A549 (cell line): ENCODE measurements around the gene PDE6D. TPM values are rescaled to one million over a fixed set of nuclear protein-coding genes. Genes with fewer than 3 reads are reported as not detected.

Source experiments
- ATOH8 ChIP-seq: fragments of 250-450 bp; sonication (Bioruptor Pico); IDR thresholded peaks from 2 replicates; pipeline ENCODE4 v1.5.0; 2020; ENCODE audit warnings: low read depth, mild to moderate bottlenecking, moderate library complexity
- CBX2 ChIP-seq: fragments of 200-600 bp; sonication (generic); IDR thresholded peaks from 2 replicates; pipeline ENCODE4 v1.6.1; 2016; ENCODE audit warnings: low read depth, mild to moderate bottlenecking, borderline replicate concordance
- CBX8 ChIP-seq: fragments of 200-600 bp; sonication (generic); IDR thresholded peaks from 2 replicates; pipeline ENCODE4 v1.6.1; 2016
- CHD2 ChIP-seq: fragments of 150-350 bp; IDR thresholded peaks from 2 replicates; pipeline ENCODE4 v1.6.1; 2014; ENCODE audit warnings: low read length; ENCODE audit not compliant: partially characterized antibody
- CHD4 ChIP-seq: fragments of 200-600 bp; sonication (generic); IDR thresholded peaks from 2 replicates; pipeline ENCODE4 v1.6.1; 2016; ENCODE audit warnings: antibody characterized with exemption, mild to moderate bottlenecking, borderline replicate concordance
- E2F6 ChIP-seq: IDR thresholded peaks from 2 replicates; pipeline ENCODE4 v1.6.1; 2012; ENCODE audit warnings: low read depth, borderline replicate concordance
- EHF ChIP-seq: fragments of 250-450 bp; sonication (Bioruptor Pico); IDR thresholded peaks from 2 replicates; pipeline ENCODE4 v1.5.0; 2020; ENCODE audit warnings: mild to moderate bottlenecking
- EHMT2 ChIP-seq: fragments of 200-600 bp; sonication (generic); IDR thresholded peaks from 2 replicates; pipeline ENCODE4 v1.6.1; 2016; ENCODE audit warnings: antibody characterized with exemption, low read depth, mild to moderate bottlenecking, moderate library complexity
- FOXS1 ChIP-seq: fragments of 250-450 bp; sonication (Bioruptor Pico); IDR thresholded peaks from 2 replicates; pipeline ENCODE4 v1.5.0; 2020; ENCODE audit warnings: mild to moderate bottlenecking, moderate library complexity
- GATA3 ChIP-seq: IDR thresholded peaks from 2 replicates; pipeline ENCODE4 v1.6.1; 2012; ENCODE audit warnings: borderline replicate concordance
- HES2 ChIP-seq: fragments of >200 bp; sonication (Bioruptor Twin); formaldehyde crosslinking; IDR thresholded peaks from 2 replicates; pipeline ENCODE4 v1.6.1; 2016
- HEYL ChIP-seq: fragments of 250-450 bp; sonication (Bioruptor Pico); IDR thresholded peaks from 2 replicates; pipeline ENCODE4 v1.8.0; 2021; ENCODE audit warnings: mild to moderate bottlenecking, moderate library complexity
- HOXB13 ChIP-seq: fragments of 250-450 bp; sonication (Bioruptor Pico); IDR thresholded peaks from 2 replicates; pipeline ENCODE4 v1.5.0; 2020; ENCODE audit warnings: low read depth, mild to moderate bottlenecking, moderate library complexity
- HOXB5 ChIP-seq: fragments of 250-450 bp; sonication (Bioruptor Pico); IDR thresholded peaks from 2 replicates; pipeline ENCODE4 v1.5.0; 2020; ENCODE audit warnings: mild to moderate bottlenecking, moderate library complexity
- JUN ChIP-seq, 2 experiments: fragments of >200 bp; sonication (Bioruptor Twin); formaldehyde crosslinking; IDR thresholded peaks; 2 replicates in 1 of 2; 3 replicates in 1 of 2; pipeline ENCODE4 v1.6.1; 2016 to 2017
- JUNB ChIP-seq: fragments of >200 bp; sonication (Bioruptor Twin); formaldehyde crosslinking; IDR thresholded peaks from 2 replicates; pipeline ENCODE4 v1.6.1; 2016
- MAFK ChIP-seq: fragments of 450-650 bp; IDR thresholded peaks from 2 replicates; pipeline ENCODE4 v1.6.1; 2014; ENCODE audit not compliant: partially characterized antibody
- MAX ChIP-seq: IDR thresholded peaks from 2 replicates; pipeline ENCODE4 v1.6.1; 2012
- MYC ChIP-seq: IDR thresholded peaks from 2 replicates; pipeline ENCODE4 v1.6.1; 2012; ENCODE audit warnings: mild to moderate bottlenecking, inconsistent platforms, low read length, improper control_type of control experiment, borderline replicate concordance
- NPAS2 ChIP-seq: fragments of 250-450 bp; sonication (Bioruptor Pico); IDR thresholded peaks from 2 replicates; pipeline ENCODE4 v1.8.0; 2022; ENCODE audit warnings: mild to moderate bottlenecking, moderate library complexity, borderline replicate concordance
- NR3C1 ChIP-seq: fragments of >200 bp; sonication (Bioruptor Twin); formaldehyde crosslinking; IDR thresholded peaks from 3 replicates; pipeline ENCODE4 v1.6.1; 2017
- POLR2AphosphoS2 ChIP-seq: conservative IDR thresholded peaks from 2 replicates; pipeline ENCODE4 v1.6.1; 2012; ENCODE audit warnings: low read length, improper control_type of control experiment, inconsistent platforms
- RARB ChIP-seq: fragments of 250-450 bp; sonication (Bioruptor Pico); IDR thresholded peaks from 2 replicates; pipeline ENCODE4 v1.8.0; 2021; ENCODE audit warnings: mild to moderate bottlenecking, moderate library complexity
- RCOR1 ChIP-seq: fragments of 150-350 bp; IDR thresholded peaks from 2 replicates; pipeline ENCODE4 v1.6.1; 2014; ENCODE audit warnings: antibody characterized with exemption, low read length, low read depth
- RNF2 ChIP-seq: fragments of 200-600 bp; sonication (generic); IDR thresholded peaks from 2 replicates; pipeline ENCODE4 v1.6.1; 2016; ENCODE audit warnings: low read depth, mild to moderate bottlenecking, antibody characterized with exemption, moderate library complexity, borderline replicate concordance
- TFCP2L1 ChIP-seq: fragments of 250-450 bp; sonication (Bioruptor Pico); IDR thresholded peaks from 2 replicates; pipeline ENCODE4 v1.5.0; 2021; ENCODE audit warnings: mild to moderate bottlenecking
- TP53 ChIP-seq: fragments of 250-450 bp; sonication (Bioruptor Pico); IDR thresholded peaks from 2 replicates; pipeline ENCODE4 v1.5.0; 2021; ENCODE audit warnings: mild to moderate bottlenecking, moderate library complexity
- USF2 ChIP-seq: fragments of 450-650 bp; IDR thresholded peaks from 2 replicates; pipeline ENCODE4 v1.6.1; 2014; ENCODE audit warnings: antibody characterized with exemption
- ZC3H11A ChIP-seq: fragments of 450-650 bp; IDR thresholded peaks from 2 replicates; pipeline ENCODE4 v1.6.1; 2014; ENCODE audit warnings: antibody characterized with exemption, mild to moderate bottlenecking
- ZNF302 ChIP-seq: fragments of 250-450 bp; sonication (Bioruptor Pico); IDR thresholded peaks from 2 replicates; pipeline ENCODE4 v1.9.0; 2021; ENCODE audit warnings: inconsistent platforms, mild to moderate bottlenecking, moderate library complexity
- polyA plus RNA-seq, 4 experiments: library from polyadenylated mRNA; depleted of rRNA in 3 of 4; stranded (reverse); fragments of >200 nt; fragmentation: RNase III in 1 of 4; extraction: RNeasy Plus Mini Kit Qiagen cat#74134 plus additional on column Dnase treatment in 1 of 4; gene quantifications; 2 replicates in 3 of 4; 3 replicates in 1 of 4; pipeline ENCODE4 v1.2.3, GENCODE V29; 2011 to 2017

Gene PDE6D
- polyA plus RNA-seq, 2 of the 4 experiments (the other 2 are of a cell fraction): 27.3 to 51.3 TPM

GRCh38 chr2:231706731-231707624 is 74.1 kb downstream of the PDE6D start (continued):
- TF ChIP-seq ATOH8 (CRISPR knock-in tag) (peak; percentile 49; the same call in 1 of the 2 replicates), NR3C1 (no peak), JUN (IDR thresholded peaks at IDR 0.05) (peak; percentile 66 to 90; a peak in 4 of 5 replicates), RCOR1 (no peak), USF2 (peak; percentile 70), HEYL (CRISPR knock-in tag) (no peak), JUNB (no peak), RNF2 (no peak), CBX8 (no peak), NPAS2 (no peak), ZNF302 (CRISPR knock-in tag) (no peak), GATA3 (no peak), TP53 (no peak), HOXB5 (peak; percentile 72), MAFK (no peak), E2F6 (peak; percentile 86; the same call in 1 of the 2 replicates), EHMT2 (no peak), CBX2 (no peak), EHF (CRISPR knock-in tag) (no peak), MAX (peak; percentile 93), POLR2AphosphoS2 (no peak), RARB (CRISPR knock-in tag) (peak; percentile 33; the same call in 1 of the 2 replicates), CHD2 (no peak), HOXB13 (CRISPR knock-in tag) (0 out of 2 replicates have a peak, but pooled peaks have one; percentile 39), ZC3H11A (no peak), MYC (peak; percentile 77), CHD4 (0 out of 2 replicates have a peak, but pooled peaks have one; percentile 72), HES2 (no peak), FOXS1 (CRISPR knock-in tag) (no peak), TFCP2L1 (no peak; the same call in 1 of the 2 replicates)
